ENCODE data around the gene TUBA1C. TPM values are rescaled to one million over a fixed set of nuclear protein-coding genes. Genes with fewer than 3 reads are reported as not detected.
"Not testable (repeated sequence)": the region's sequence is repeated elsewhere in the genome, so short reads cannot be mapped to it uniquely, and the experiment has no call there.

TUBA1C gene
- total RNA-seq, 1 donor from 2014 or later = 54.9 TPM

GRCh38 chr12:49282740-49283375, 18.0 kb downstream of the TUBA1C start:
- not testable (repeated sequence) for ATAC-seq; DNase-seq (ENCODE audit: low spot score)

- no peak for DNase-seq (ENCODE audit: low spot score)
- no peak for ATAC-seq
Measured at GRCh38 chr12:49283541-49284429, 18.9 kb downstream of the TUBA1C start.

GRCh38 chr12:49284672-49285071, 19.8 kb downstream of the TUBA1C start:
- DNase-seq (ENCODE audit: low spot score) (no peak), ATAC-seq (no peak)

- DNase-seq (ENCODE audit: low spot score) (no peak), ATAC-seq (no peak)
Measured at GRCh38 chr12:49287876-49288275, 23.0 kb downstream of the TUBA1C start.

GRCh38 chr12:49288412-49288853, 23.6 kb downstream of the TUBA1C start:
- no peak for DNase-seq (ENCODE audit: low spot score)

GRCh38 chr12:49288922-49289555, 24.2 kb downstream of the TUBA1C start:
- no peak for ATAC-seq
- DNase-seq (ENCODE audit: low spot score) = no peak

More at GRCh38 chr12:49288412-49288853, 23.6 kb downstream of the TUBA1C start:
- ATAC-seq = peak; percentile 87

- ATAC-seq = no peak
- DNase-seq (ENCODE audit: low spot score) = no peak
Measured at GRCh38 chr12:49292729-49293055, 27.8 kb downstream of the TUBA1C start.

GRCh38 chr12:49293056-49293956, 28.4 kb downstream of the TUBA1C start:
- ATAC-seq (no peak), DNase-seq (ENCODE audit: low spot score) (no peak)

GRCh38 chr12:49294086-49294803, 29.4 kb downstream of the TUBA1C start:
- DNase-seq (ENCODE audit: low spot score) (no peak), ATAC-seq (no peak)

- no peak for DNase-seq (ENCODE audit: low spot score)
- ATAC-seq = no peak
Measured at GRCh38 chr12:49294804-49295081, 29.9 kb downstream of the TUBA1C start.

- peak; percentile 18 for ATAC-seq
- no peak for DNase-seq (ENCODE audit: low spot score)
Measured at GRCh38 chr12:49295082-49295936, 30.4 kb downstream of the TUBA1C start, which contains the start of gene PRPH. Gene PRPH (plus strand): TSS chr12:49295147. CDS start chr12:49295201, 54 bp downstream.

- peak; percentile 69 for ATAC-seq
- DNase-seq (ENCODE audit: low spot score) = peak; percentile 53
Measured at GRCh38 chr12:49296034-49296835, 31.4 kb downstream of the TUBA1C start.

- DNase-seq (ENCODE audit: low spot score) (no peak), ATAC-seq (peak; percentile 21)
Measured at GRCh38 chr12:49296836-49297694, 32.2 kb downstream of the TUBA1C start.

GRCh38 chr12:49297695-49298060, 32.8 kb downstream of the TUBA1C start:
- DNase-seq (ENCODE audit: low spot score) = no peak

GRCh38 chr12:49298160-49298559, 33.3 kb downstream of the TUBA1C start:
- ATAC-seq (peak; percentile 75), DNase-seq (ENCODE audit: low spot score) (no peak)

More at GRCh38 chr12:49297695-49298060, 32.8 kb downstream of the TUBA1C start:
- ATAC-seq = no peak

GRCh38 chr12:49301760-49302159, 36.9 kb downstream of the TUBA1C start:
- DNase-seq (ENCODE audit: low spot score) = no peak

GRCh38 chr12:49304161-49304560, 39.3 kb downstream of the TUBA1C start:
- no peak for ATAC-seq
- DNase-seq (ENCODE audit: low spot score) = no peak

More at GRCh38 chr12:49301760-49302159, 36.9 kb downstream of the TUBA1C start:
- ATAC-seq = no peak

Data from left lobe of liver (tissue), 2 donors.